K562 (cell line): ENCODE results near the gene CDC14A. TPM values are rescaled to one million over a fixed set of nuclear protein-coding genes. Genes with fewer than 3 reads are reported as not detected.

ENCODE experiments used
- ATF3 ChIP-seq, 2 experiments: fragments of 450-650 bp in 1 of 2; sonication (generic) in 1 of 2; formaldehyde crosslinking in 1 of 2; IDR thresholded peaks in 1 of 2; conservative IDR thresholded peaks in 1 of 2; 2 replicates each; pipeline versions ENCODE4 v1.6.1 to v1.8.1; 2016 to 2023; ENCODE audit warnings: mild to moderate bottlenecking in 2 of 2, moderate library complexity in 2 of 2, inconsistent platforms in 1 of 2, missing genetic modification reagents in 1 of 2
- CREM ChIP-seq: IDR thresholded peaks from 2 replicates; pipeline ENCODE4 v1.6.1; 2014; ENCODE audit warnings: antibody characterized with exemption, low read depth
- FOSL1 ChIP-seq: fragments of 200-800 bp; sonication (Bioruptor generic); conservative IDR thresholded peaks from 2 replicates; pipeline ENCODE4 v1.6.1; 2016; ENCODE audit warnings: missing genetic modification characterization, missing compliant biosample characterization
- HNRNPH1 ChIP-seq: fragments of 200-400 bp; formaldehyde crosslinking; optimal IDR thresholded peaks from 2 replicates; pipeline ENCODE3; 2017; ENCODE audit warnings: low read depth, mild to moderate bottlenecking, low read length, moderate library complexity
- KAT8 ChIP-seq: fragments of 450-650 bp; IDR thresholded peaks from 2 replicates; pipeline ENCODE4 v1.6.1; 2016; ENCODE audit warnings: low read depth, mild to moderate bottlenecking
- MXI1 ChIP-seq: IDR thresholded peaks from 2 replicates; pipeline ENCODE4 v1.6.1; 2011; ENCODE audit warnings: low read depth, mild to moderate bottlenecking, improper control_type of control experiment, low read length
- PCBP1 ChIP-seq: fragments of 200-400 bp; formaldehyde crosslinking; IDR thresholded peaks from 2 replicates; pipeline ENCODE4 v1.6.1; 2018; ENCODE audit warnings: mild to moderate bottlenecking, low read depth, low read length; ENCODE audit not compliant: poor library complexity, severe bottlenecking
- RBBP5 ChIP-seq: fragments of 200-600 bp; sonication (generic); IDR thresholded peaks from 2 replicates; pipeline ENCODE4 v1.6.1; 2012; ENCODE audit warnings: borderline replicate concordance, mild to moderate bottlenecking, low read length, control low read depth, inconsistent platforms; ENCODE audit not compliant: insufficient read depth, poor library complexity, severe bottlenecking
- RBM34 ChIP-seq: fragments of 200-400 bp; formaldehyde crosslinking; IDR thresholded peaks from 2 replicates; pipeline ENCODE4 v1.6.1; 2018; ENCODE audit warnings: low read length, borderline replicate concordance; ENCODE audit not compliant: insufficient read depth
- ZMIZ1 ChIP-seq, 2 experiments: fragments of 150-350 bp in 1 of 2; IDR thresholded peaks; 2 replicates each; pipeline ENCODE4 v1.6.1; 2012 to 2016; ENCODE audit warnings: low read depth in 2 of 2, low read length in 2 of 2, mild to moderate bottlenecking in 1 of 2, moderate library complexity in 1 of 2
- ZNF174 ChIP-seq: fragments of 250-450 bp; sonication (Bioruptor Pico); IDR thresholded peaks from 2 replicates; pipeline ENCODE4 v1.4.0; 2020; ENCODE audit warnings: mild to moderate bottlenecking
- ZNF232 ChIP-seq: sonication (generic); formaldehyde crosslinking; IDR thresholded peaks from 2 replicates; pipeline ENCODE4 v1.8.0; 2022; ENCODE audit warnings: mild to moderate bottlenecking, missing genetic modification reagents
- ZNF318 ChIP-seq, 2 experiments: fragments of 450-650 bp; IDR thresholded peaks; 2 replicates each; pipeline ENCODE4 v1.6.1; 2016; ENCODE audit warnings: mild to moderate bottlenecking in 2 of 2, borderline replicate concordance in 1 of 2, low read depth in 1 of 2, moderate library complexity in 1 of 2
- polyA plus RNA-seq, 8 experiments: library from polyadenylated mRNA; depleted of rRNA in 4 of 8; stranded (reverse) in 5 of 8; unstranded in 3 of 8; fragments of >200 nt; fragmentation: Nextera tagmentation in 2 of 8; fragmentation: Illumina TruSeq in 1 of 8; extraction: Ambion mirVana in 2 of 8; extraction: Trizol in 1 of 8; gene quantifications; 2 replicates each; pipeline versions ENCODE4 v1.2.1 to v1.2.3, GENCODE V29; 2011 to 2014; ENCODE audit warnings: inconsistent platforms in 1 of 8, missing spikeins in 1 of 8
- total RNA-seq, 7 experiments: library from RNA; depleted of rRNA in 6 of 7; stranded (reverse); fragments of >200 nt in 6 of 7; fragmentation: Illumina TruSeq in 2 of 7; extraction: Trizol in 2 of 7; gene quantifications; 2 replicates each; pipeline versions ENCODE4 v1.2.1 to v1.2.3, GENCODE V29; 2011 to 2021; ENCODE audit warnings: low replicate concordance in 1 of 7

Gene CDC14A
- total and polyA plus RNA-seq, 9 of the 15 experiments (the other 6 are each of a cell fraction or from before 2014, with no cell fraction given) = 17.0 to 74.3 (median 33.4) TPM

- peak in 1 of 2 experiments; percentile 77; a peak in 2 of 4 replicates for TF ChIP-seq ZMIZ1 (IDR thresholded peaks at IDR 0.05; ENCODE audit: low read depth in 2 of 2, low read length in 2 of 2)
- no peak for TF ChIP-seq ATF3 (IDR thresholded peaks at IDR 0.05)
- TF ChIP-seq ATF3 (CRISPR knock-in tag; conservative IDR thresholded peaks at IDR 0.05) = no peak; the same call in 1 of the 2 replicates
- no peak for TF ChIP-seq KAT8
- no peak for TF ChIP-seq FOSL1 (tag)
- TF ChIP-seq ZNF232 (CRISPR knock-in tag) = no peak
- TF ChIP-seq MXI1 = no peak; the same call in 1 of the 2 replicates
- TF ChIP-seq HNRNPH1 = no peak
- TF ChIP-seq PCBP1 = no peak
- no peak for TF ChIP-seq RBBP5
- peak; percentile 76; the same call in 1 of the 2 replicates for TF ChIP-seq CREM
- no peak for TF ChIP-seq RBM34
- 0 out of 2 replicates have a peak, but pooled peaks have one; percentile 36 for TF ChIP-seq ZNF174 (CRISPR knock-in tag)
- no peak for TF ChIP-seq ZNF318 (IDR thresholded peaks at IDR 0.05; ENCODE audit: borderline replicate concordance in 1 of 2, low read depth in 1 of 2)
Observed at GRCh38 chr1:100362821-100363466, 10.6 kb downstream of the CDC14A start (continued).
